GM18502 (cell line): ENCODE results near the gene METRNL.
A peak's percentile ranks its signal among the peaks of the same experiment; 100 is the strongest.
"Not testable (repeated sequence)": the region's sequence is repeated elsewhere in the genome, so short reads cannot be mapped to it uniquely, and the experiment has no call there.

Experiments
- ATAC-seq: cut with Tn5 transposase; IDR thresholded peaks from one replicate; pipeline ENCODE4 v1.9.1; 2021; ENCODE audit warnings: mild to moderate bottlenecking; ENCODE audit not compliant: unreplicated experiment, poor library complexity

The METRNL gene

DNA sequence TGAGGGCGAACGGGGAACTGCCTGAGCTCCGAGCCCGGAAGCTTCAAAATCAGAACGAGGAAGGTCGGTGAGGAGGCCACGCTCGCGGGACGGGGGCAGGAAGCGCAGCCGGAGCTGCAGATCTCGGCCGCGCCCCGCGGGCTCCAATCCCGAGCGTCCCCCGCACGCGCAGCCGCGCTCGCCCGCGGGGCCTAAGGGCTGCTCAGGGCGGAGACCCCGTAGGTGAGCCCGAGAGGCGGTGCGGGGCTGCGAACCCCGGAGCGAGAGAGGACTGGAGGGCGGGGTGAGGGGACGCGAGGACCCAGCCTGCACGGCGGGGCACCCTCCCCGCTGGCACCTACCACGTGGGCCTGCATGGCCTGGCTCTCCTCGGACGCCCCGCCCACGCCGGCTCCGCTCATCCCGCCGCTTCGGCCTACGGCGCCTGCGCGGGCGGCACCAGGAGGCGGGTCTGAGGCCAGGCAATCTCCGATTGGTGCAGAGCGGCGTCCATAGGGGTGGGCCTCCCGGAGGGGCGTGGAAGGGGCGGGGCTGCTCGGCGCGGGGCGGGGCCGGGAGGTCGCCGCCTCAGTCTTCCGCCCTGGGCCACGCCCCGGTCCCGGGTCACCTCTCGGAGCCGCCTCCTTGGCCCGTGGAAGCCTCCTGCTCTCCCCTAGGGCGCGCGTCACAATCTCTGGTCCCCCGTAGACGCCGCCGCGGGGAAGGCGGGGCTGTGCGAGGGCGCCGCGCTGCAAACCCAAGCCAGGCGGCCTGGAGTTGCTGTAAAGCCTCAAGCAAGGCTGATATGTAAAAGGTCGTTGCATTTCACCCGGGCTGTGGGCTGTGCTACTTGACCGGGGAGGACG lies 27.8 kb upstream of the METRNL start:
- ATAC-seq, result peak; percentile 87

DNA sequence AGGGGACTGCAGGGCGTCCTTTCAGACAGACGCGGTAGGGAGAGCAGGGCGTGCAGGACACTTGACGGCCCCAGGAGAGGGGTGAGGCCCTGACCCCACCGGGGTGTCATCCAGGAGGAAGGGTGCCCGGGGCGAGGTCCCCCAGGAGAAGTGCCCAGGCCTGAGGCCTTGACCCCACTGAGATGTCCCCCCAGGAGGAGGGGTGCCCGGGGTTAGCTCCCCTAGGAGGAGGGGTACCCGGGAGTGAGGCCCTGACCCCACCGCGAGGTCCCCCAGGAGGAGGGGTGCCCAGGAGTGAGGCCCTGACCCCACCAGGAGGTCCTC lies 27.2 kb upstream of the METRNL start:
- no peak for ATAC-seq

DNA sequence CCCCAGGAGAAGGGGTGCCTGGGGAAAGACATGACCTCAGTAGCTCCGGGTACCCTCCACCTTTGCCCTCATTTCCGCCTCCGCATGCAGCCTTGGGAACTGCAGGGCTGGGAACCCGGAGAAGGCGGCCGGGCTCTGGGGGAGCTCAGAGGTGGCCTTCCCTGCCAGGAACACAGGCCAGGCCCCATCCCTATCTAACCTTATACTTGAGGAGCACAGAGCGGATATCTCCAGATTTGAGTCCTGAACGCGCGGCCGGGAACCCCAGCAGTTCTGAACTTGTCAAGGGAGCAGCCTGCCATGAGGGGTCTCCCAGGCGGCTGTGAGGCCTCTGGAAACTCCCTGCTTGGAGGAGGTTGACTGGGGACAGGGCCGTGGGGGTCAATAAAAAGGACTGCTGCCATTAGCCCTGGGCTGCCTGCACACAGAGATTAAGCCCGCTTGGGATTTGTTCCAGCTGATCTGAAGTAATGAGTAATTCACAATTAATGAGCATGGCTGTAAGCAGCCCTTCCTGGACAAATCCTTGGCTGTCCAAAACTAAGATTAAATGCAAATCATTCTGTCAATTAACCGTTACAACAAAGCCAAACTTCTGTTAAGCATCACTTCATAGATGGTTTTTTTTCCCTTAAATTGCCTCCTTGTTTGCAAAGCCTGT lies 26.3 kb upstream of the METRNL start:
- no peak for ATAC-seq

DNA sequence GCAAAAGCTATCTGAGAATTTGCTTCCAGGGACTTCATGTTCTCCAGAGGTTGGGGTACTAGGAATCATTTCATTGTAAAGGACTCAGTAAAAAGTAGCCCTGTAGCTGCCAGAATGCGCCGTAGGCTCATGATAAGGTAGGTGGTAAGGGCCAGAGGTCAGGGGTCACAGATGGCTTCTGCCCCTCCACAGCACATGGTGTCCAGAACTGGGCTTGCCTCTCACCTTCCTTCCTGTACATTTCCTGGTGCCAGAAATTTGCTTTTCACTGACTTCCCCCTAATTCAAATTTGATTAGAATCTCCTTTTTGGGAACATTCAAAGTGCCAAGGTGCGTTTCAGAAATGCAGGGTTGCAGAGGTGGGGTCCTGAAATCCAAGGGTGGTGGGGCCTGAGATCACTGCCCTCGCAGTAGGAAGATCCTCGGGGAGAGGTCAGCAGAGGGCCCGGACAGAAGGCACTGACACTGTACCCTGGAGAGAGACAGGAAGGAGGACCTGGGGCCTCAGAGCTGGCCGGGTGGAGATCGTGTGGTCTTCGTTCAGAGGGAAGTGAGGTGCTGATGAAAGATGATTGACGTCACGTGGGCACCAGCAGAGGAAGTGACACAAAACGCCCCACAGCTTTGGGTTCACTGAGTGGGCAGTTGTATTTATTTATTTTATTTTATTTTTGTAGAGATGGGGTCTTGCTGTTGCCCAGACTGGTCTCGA lies 25.5 kb upstream of the METRNL start:
- no peak for ATAC-seq

DNA sequence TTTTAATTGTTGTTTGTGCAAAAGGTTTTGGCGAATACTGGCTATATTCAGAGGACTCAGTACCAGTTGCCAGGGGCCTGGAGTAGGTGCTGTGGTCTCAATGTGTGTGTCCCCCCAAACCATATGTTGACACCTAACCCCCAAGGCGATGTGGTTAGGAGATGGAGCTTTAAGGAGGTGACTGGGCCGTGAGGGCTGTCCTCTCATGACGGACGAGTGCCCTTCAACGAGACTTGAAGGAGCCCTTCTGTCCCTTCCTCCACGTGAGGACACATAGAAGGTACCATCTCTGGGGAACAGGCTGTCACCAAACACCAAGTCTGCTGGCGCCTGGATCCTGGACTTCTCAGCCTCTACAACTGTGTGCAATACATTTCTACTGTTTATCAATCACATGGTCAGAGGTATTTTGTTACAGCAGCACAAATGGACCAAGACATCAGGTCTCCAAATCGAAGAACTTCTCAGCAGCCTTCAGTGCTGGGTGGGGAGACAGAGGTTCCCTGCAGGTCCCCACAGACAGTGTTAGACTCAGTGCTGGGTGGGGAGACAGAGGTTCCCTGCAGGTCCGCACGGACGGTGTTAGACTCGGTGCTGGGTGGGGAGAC lies 24.8 kb upstream of the METRNL start:
- ATAC-seq, result no peak

DNA sequence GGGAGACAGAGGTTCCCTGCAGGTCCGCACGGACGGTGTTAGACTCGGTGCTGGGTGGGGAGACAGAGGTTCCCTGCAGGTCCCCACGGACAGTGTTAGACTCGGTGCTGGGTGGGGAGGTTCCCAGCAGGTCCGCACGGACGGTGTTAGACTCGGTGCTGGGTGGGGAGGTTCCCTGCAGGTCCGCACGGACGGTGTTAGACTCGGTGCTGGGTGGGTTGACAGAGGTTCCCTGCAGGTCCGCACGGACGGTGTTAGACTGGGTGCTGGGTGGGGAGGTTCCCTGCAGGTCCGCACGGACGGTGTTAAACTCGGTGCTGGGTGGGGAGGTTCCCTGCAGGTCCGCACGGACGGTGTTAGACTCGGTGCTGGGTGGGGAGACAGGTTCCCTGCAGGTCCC lies 24.2 kb upstream of the METRNL start:
- not testable (repeated sequence) for ATAC-seq

DNA sequence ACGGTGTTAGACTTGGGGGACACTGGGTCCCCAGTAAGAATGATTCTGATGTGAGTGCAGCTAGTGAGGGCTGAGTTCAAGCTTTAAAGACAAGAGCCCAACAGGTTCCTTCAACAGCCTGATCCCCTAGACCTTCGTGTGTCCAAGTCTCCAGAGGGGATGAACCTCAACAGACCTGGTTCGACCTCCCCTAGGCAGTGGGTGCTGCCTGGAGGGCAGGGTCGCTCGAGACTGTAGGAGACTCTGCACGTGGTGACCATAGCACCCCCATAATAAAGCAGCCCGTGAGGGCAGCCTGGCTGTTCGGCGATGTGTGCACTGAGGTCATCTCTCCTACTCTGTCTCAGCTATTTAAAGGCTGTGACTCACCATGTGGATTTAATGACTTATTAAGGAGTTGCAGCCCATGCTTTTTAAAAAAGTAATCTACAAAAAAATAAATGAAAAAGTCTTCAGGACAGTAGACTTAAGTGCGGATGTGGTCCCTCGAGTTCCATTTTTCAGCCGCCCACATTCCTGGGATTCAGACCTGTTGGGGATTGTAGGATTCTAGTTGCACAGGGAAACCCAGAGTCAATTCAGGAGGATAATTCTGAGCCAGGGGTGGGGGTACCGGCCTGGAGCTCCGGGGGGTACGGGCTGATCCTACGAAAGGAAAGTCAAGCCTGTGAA lies 23.4 kb upstream of the METRNL start:
- no peak for ATAC-seq

DNA sequence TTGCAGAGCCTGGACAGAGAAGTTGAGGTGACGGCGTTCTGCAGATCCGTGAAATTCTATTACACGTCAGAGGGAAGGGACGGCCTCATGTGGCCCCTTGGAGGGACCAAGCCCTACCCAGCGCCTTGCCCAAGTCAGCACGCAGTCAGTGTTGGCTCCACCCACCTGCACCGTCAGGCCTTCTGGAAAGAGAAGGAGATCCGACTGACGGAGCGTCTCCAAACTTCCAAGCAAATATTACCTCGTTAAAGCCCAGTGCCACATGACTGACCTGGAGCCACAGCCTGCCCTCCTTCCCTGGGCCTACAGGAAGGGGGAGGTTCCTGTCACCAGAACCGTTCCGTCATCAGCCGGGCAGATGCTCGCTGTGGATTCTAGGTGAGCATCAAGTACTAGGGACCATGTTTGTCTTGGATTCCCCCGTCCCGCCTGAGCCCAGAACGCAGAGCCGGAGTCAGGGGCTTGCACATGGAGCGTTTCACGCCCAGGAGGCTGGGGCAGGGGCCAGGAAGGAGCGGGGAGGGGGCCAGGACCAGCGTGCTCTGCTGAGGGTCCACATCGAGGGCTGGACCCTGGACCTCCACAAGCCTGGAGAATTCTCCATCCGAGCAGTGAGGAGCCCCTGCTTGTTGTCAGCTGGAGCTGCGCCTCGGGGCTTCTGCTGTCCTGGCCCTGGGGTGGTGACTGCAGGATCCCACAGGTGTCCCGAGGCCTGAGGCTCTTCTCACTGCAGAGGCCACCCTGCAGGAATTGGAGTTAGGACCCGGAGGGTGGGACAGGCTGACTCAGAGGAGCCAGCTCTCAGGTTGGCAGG lies 22.6 kb upstream of the METRNL start:
- no peak for ATAC-seq

DNA sequence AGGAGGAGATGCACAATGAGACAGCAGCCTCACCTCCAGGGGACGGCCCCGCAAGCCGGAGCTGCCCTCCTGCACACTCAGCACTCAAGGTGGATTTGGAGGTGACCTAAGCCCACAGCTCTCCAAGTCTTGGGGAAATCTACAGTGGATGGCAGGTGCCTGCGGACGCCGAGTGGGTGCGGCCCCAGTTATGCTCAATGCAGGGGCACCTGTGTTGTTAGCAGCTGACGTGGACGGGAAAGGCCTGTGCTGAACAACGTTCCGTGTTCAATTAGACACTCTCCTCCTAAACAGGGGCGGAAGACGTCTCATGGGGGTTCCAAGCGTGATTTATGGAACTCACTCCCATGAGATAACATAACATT lies 22.0 kb upstream of the METRNL start:
- no peak for ATAC-seq

DNA sequence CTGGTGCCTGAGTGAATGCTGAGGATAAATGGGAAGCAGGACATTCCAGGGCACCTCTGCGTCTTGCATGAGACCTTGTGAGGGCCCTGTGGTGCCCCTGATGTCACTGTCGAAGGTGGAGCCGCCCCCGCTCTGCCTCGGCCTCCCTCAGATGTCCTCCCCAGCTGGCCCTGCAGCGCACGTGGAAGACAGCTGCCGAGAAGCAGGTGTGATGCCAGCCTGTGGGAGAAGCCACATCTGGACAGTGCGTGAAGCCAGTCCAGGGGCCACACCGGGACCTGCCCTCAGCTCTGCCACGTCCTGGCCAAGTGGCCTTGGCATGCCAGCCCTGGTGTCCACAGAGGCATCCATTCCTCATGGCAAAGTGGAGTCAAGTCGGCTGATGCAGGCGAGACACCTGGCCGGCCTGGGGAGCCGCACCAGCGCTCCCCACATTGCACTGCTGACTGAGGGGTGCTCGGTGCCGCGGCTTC lies 21.6 kb upstream of the METRNL start:
- ATAC-seq, result no peak

DNA sequence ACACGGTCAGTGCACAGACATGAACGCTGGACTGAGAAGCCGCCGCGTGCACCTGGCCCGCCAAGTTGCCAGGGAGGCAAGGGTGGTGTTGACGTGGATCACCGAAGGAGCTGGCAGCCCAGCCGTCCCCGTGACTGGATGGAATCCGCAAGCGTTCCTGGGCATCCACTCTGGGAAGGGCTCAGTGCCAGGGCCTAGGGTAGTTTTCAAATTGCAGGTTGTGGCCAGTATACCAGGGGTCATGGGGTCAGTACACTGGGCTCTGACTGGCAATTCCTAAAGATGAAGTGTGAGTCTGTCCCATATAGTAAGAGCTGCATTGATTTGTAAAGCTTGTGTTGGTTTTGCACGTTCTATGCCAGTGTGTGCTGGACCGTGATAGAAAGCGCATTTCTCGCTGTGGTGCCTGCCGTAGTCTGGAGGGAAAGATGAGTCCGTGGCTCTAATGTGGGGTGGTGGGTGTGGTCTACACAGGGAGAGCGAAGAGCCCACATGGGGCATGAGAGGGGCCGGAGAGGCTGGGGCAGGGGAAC lies 21.1 kb upstream of the METRNL start:
- no peak for ATAC-seq

DNA sequence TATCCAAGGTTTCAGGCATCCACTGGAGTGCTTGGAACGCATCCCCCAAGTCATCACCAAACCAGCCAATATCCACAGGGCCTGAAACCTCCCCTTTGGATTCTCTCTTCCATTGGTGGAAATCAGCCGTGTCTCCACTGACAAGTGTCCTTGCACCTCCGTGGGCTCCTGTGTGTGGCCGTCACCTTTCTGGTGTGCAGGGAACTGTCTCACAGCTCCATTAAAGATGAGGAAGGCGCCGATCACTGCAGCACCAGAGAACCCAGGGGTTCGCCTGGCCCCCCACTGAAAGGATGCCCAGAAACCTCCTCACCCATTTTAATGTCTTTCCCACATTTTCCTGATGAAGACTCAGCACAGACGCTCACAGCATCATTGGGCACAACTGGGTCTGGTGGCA lies 17.8 kb upstream of the METRNL start:
- no peak for ATAC-seq

DNA sequence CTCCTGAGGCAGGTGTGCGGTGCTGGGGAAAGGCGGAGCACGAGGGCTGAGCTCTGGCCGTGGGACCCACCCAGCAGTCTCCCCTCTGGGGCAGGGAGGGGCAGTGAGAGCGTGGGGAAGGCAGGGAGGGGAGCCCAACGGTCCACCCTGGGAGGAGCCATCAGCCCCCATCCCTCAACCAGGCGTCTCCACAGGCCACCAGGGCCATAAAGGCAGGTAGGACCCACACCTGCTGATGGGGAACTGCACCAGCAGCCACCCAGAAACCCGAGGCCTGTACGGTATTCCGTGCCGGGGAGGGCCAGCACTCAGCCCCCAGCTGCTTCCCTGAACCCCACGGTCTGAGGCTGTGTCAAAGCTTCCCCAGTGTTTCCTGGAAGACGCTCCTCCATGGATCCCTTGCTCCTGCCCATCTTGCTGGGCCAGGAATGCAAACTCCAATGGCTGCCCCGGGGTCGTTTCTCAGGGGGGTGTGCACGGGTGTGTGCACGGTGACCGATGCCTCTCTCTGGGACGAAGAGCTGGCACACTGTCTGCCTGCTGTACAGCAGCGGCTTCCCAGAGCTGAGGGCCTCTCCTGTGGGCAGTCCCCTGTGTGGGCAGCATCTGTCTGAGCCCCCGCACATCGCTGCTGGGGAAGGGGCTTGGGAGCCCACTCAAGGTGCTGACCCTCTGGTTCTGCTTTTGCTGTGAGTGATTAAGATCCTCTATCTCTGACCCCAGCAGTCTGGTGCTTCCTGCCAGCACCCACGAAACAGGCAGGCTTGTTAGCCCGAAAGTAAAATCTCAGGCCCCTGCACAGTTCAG lies 17.2 kb upstream of the METRNL start:
- ATAC-seq, result no peak

DNA sequence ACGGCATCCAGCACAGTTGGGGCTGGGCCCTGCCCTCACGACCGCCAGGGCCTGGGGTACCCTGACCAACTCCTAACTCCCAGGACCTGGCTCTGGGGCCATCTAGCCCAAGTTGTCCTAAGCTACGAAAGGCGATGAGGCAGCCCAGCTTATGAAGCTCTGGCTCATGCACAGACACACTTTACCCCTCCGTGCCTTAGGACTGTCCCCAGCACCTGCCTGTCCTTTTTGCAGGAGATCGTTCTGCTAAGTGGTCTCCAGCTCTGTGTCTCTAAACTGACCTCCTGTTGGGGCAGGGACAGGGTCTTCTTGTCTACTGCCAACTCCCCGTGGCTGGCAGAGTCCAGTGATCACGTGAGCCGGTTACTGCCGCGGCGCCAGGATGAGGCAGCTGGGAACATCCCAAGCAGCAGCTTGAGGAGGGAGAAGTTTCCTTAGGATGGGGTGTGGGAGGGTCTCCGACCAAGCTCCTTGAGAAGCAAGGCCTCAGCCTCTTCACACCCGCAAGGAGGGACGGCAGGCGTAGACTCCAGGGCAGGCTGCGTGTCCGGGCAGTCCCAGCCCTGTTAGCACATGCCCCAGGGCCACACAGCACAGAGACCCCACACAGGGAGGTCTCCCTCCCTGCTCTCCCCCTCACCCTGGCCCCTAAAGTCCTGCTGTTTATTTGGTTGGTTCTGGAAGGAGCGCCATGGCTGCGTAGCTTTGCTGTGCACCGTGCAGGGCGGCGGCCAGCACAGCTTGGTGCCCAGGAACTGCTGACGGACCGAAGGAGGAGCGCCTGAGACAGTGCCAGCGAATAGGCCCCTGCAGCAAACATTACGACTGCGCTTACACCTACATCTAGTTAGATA lies 16.4 kb upstream of the METRNL start:
- no peak for ATAC-seq

DNA sequence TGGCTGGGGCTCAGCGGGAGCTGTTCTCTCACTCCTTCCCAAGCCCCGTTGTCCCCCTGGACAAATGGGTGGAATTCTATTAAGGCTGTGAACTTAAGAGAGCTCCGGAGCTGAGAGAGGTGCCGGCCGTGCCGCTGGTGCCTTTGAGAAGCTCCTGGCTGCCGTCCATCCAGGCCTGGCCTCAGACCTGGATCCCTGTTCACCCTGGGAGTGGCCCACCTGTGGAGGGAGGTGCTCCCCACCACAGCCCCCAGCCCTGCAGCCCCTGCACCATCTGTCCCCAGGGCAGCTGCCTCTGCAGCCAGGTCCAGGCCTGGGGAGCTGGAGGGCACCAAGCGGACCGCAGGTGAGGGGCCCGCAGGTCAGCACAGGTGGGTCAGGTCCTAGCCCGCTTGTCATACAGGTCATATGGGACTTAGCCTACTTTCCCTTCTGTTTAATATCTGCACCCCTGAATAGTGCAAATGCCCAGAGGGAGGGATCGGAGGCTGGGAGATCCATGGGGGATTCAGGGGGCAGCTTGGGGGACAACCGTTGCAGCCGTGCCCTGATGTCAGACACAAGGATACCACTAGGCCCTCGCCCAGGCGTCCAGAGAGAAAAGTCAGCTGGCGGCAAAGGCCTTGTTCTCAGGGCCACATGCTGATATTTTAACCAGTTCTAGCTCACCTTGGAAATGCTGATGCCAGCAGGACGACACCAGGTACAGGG lies 15.2 kb upstream of the METRNL start:
- no peak for ATAC-seq

DNA sequence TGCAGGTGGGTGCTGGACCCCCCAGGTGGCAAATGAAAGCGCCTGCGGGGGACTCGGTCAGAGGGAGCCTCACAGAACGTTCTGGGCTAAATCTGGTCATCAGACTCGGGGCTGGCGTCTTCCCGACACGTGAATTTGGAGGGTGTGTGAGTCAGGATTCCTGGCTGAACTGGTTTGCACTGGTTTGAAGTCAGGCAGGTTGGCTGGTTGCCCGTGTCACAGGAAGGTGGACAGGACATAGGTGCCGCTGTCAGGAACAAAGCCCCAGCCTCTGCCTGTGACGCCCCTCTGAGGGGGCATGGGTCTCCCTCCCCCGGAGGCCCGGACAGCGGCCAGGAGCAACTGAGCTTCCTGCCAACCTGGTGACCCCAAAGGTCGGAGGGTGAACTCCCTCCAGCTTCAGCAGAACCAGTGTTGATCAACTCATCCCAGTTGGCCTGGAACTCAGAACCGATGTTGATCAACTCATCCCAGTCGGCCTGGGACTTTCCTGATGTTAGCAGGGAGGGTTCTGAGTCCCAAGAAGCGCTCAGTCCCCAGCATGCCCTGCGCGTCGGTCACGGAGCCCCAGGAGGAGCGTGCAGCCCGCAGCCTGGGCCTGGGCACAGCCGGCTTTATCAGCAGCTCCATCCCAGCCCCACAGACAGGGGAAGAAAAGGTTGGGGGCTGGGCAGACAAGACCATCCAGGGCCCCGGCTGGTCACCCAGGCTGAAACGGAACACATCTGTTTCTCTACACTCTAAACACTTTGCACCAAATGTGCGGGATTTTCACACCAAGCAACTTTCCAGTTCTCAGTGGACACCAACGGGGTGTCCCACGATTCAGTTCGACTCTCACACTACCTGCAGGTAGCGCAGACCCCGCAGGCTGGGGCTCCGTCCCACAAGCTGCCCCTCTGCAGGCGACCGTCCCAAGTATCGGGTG lies 14.4 kb upstream of the METRNL start:
- ATAC-seq, result no peak
